HG02623 (cell line): ENCODE results near the gene ARMC5.
"Not testable (repeated sequence)": the region's sequence is repeated elsewhere in the genome, so short reads cannot be mapped to it uniquely, and the experiment has no call there.

ENCODE experiments used
- ATAC-seq: cut with Tn5 transposase; IDR thresholded peaks from one replicate; pipeline ENCODE4 v1.9.1; 2021; ENCODE audit warnings: moderate library complexity; ENCODE audit not compliant: unreplicated experiment

The ARMC5 gene

GRCh38 chr16:31430380-31431052 lies 28.8 kb upstream of the ARMC5 start:
- no peak for ATAC-seq

- ATAC-seq: no peak
These were observed 23.7 kb upstream of the ARMC5 start for GRCh38 chr16:31435341-31436220.

- ATAC-seq: no peak
These were observed 22.9 kb upstream of the ARMC5 start for GRCh38 chr16:31436221-31437045.

DNA sequence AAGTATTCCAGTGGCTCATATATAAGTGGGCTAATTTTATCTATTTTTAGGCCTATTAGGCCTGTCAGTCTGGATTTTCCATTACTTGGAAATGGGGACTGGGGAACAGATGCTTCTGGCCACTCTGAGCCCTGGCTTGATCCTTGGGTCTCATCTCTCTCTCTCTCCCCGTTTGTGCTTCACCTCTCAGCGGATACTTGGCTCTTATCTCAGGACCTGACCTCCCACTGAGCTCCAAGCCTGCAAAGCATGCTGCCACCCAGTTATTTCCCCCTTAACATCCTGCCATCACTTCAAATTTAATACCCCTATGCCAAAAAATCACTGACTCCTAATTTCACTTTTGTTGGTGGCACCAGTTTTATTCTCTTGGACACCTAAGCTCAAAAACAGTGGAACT lies 20.9 kb upstream of the ARMC5 start:
- no peak for ATAC-seq

DNA sequence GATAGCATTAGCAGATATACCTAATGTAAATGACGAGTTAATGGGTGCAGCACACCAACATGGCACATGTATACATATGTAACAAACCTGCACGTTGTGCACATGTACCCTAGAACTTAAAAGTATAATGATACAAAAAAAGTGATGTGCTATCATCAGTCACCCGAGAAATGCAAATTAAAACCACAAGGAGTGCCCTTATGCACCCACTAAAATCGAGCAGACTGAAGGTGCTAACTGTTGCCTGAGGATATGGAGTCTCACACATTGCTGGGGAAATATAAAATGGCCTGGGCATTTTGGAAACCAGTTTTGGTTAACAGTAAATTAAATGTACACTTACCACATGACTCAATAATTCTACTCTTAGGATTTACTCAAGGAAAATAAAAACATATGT lies 20.3 kb upstream of the ARMC5 start:
- not testable (repeated sequence) for ATAC-seq

- ATAC-seq: no peak
These were observed 19.8 kb upstream of the ARMC5 start for GRCh38 chr16:31439519-31439918.

DNA sequence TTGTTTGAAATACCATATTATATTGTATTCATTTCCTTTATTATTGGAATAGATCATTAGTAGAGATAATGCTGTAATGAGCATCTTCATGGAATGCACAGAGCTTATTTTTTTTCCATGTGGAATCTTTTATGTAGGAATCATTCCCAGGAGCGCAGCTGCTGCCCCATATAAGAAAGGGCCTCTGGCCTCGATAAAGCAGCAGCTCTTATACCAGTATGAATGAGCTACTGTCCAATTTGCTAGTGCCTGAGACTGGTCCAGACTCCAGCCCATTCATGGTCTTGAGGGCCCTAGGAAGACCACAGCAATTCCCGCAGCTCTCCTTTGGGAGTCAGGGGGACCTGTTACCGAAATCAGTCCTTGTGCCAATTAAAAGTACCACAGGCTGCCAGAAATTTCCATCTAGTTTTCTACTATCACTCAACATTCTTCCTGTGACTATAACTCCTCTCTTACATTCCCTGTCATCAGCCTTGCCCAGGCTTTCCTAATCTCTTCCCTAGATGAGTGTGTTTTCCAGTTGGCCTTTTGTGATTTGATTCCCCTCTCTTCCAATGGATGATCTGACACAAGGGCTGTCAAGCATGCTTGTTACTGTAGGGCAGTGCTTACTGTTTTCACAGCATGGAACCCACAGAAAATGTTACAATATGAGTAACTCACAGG lies 18.7 kb upstream of the ARMC5 start:
- no peak for ATAC-seq

DNA sequence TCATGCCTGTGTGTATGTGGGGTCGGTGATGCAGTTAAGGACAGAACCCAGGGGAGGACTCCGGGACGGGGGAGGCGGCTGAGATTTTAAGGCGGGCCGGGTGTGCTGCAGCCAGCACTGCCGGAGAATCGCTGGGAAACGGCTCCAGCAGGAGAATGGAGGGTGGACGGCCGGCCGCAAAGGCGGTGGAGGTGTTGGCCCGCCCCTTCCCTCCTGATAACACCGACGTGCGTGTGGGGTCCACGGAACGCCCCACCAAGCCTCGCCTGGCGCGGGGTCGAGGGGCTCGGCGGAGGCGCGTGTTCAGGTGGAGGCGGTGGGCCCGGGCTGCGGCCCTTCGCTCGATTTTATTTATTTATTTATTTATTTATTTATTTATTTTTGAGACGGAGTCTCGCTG lies 17.3 kb upstream of the ARMC5 start:
- no peak for ATAC-seq

DNA sequence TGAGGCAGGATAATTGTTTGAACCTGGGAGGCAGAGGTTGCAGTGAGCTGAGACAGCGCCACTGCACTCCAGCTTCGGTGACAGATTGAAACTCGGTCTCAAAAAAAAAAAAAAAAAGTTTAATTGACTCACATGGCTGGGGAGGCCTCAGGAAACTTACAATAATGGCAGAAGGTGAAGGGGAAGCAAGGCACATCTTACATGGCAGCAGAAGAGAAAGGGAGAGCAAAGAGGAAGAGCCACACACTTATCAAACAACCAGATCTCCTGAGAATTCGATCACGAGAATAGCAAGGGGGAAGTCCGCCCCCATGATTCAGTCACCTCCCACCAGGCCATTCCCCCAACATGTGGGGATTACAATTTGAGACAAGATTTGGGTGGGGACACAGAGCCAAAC lies 13.4 kb upstream of the ARMC5 start:
- ATAC-seq: not testable (repeated sequence)

GRCh38 chr16:31451201-31451600 lies 8.1 kb upstream of the ARMC5 start:
- no peak for ATAC-seq

- no peak for ATAC-seq
These were observed 7.5 kb upstream of the ARMC5 start for GRCh38 chr16:31451681-31452351.

DNA sequence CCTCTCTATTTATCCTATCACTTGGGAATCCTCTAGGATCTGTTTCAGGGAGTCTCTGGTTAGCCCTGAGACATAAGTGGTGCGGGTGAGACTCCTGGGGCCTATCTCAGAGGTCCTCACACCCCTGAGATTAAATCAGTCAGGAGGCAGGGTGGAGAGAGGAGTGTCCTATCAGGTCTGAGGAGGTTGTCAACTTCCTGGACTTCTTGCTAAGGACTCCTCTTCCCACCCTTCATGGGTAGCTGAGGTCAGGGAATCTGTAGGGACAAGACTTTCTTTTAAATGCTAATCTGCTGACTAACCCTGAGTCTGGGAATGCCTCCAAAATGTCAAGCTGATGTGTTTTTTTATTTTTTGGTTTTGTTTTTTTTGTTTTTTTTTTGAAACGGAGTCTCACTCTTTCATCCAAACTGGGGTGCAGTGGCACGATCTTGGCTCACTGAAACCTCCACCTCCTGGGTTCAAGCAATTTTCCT lies 6.6 kb upstream of the ARMC5 start:
- ATAC-seq: no peak

DNA sequence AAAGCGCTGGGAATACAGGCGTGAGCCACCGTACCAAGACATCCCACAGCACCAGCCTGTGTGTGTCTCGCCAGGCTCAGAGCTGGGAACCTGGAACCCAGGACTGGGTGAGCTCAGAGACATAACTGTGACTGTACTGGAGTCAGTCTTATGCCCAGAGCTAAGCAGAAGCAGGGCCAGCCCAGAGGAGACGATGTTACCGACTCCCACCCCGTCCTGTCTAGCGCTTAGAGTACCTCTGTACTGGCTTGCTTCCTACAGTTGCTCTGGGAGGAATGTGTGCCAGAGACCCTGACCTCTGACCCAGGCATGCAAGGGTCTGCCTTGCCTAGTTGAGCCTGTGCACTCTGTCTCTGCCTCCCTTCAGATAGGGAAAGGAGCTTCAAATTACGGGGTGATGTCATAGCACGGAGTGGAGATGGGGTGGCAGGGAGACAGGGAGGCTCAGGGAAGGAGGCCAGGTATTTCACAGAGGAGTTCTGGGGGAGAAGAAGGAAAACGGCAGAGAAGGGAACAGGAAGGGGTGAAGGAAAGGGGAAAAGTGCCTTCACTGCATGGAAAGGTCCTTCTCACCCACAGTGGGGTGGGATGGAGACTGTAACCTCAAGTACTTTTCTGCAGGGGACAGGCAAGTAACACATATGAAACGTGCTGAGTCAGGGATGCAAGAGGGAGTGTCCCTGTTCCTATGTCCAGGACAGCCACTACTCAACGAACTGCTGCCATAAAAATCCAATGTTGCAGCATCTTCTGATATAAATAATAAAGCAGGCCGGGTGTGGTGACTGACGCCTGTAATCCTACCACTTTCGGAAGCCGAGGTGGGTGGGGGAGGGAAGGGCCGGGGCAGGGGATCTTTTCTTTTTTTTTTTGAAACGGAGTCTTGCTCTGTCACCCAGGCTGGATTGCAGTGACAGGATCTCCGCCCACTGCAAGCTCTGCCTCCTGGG lies 5.8 kb upstream of the ARMC5 start:
- no peak for ATAC-seq

DNA sequence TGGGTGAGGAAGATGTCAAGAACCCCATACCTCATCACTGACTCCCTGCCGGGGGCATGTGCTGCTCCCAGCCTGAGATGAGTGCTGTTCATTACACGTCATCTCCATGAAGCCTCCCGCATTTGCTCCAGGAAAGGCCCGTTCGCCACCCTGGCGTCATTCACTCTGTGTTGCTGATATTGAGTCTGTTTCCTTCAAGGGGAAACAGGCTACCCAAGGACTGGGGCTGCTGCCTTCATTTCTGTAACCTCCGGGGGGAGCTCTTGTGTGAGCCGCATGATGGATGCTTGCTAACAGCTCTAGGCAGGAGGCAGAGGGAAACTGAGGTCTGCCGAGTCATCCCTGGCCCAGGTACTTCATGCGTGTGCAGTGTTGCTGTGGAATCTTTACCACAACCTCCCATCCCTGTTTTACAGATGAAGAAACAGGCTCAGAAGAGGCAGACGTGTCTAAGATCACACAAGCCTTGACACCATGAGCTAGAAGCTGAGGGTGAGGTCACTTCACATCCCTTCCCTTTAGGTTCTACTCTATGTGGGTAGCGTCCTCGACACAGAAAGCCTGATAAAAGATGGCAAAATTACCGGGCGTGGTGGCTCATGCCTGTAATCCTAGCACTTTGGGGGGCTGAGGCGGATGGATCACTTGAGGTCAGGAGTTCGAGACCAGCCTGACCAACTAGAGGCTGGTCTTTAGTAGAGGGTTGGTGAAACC lies 3.5 kb upstream of the ARMC5 start:
- ATAC-seq: no peak

- no peak for ATAC-seq
These were observed 2.3 kb upstream of the ARMC5 start for GRCh38 chr16:31456988-31457360.

DNA sequence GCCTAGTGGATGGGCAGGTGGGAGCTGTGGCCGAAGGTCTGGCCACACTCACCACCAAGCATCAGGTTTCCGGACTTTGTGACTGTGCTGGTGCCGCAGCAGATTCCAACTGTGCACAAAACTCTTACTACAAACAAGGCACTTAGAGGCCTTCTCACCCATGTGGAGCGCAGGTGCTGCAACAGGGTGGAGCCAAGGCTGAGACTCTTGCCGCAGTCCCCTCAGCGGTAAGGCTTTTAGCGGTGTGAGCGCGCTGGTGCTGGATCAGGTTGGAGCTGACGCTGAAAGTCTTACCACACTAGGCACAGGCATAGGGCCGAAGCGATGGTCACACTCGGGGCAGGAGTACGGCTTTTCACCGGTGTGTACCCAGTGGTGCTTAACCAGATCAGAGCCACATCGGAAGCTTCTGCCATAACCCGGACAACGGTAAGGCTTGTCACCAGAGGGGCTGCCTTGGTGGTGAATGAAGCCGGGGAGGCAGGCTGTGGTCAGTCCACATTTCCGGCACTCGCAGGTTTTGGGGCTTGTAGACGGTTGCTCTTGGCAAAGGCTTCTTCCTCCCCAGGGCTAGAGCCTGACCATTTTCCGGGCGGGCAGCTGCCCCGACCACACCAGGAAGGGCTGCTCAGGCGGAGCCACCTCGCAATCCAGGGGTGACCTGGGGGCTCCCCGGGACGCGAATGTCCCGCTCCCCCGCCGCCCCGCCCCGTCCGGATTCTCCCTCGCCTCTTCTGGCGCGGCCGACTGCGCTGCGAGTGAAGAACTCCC lies 1.0 kb upstream of the ARMC5 start:
- no peak for ATAC-seq

GRCh38 chr16:31459687-31460581 lies 633 bp downstream of the ARMC5 start:
- ATAC-seq: peak; percentile 65
